Stomach (tissue), 9 donors: ENCODE measurements around the gene FCHO2. TPM values are rescaled to one million over a fixed set of nuclear protein-coding genes. Genes with fewer than 3 reads are reported as not detected.

ENCODE experiments used
- DNase-seq, 2 donors: peaks; one replicate each; pipeline versions ENCODE4 v3.0.0 to v3.0.0-alpha.2; 2013 to 2019
- H3K27ac ChIP-seq, 5 donors: fragments of 200-600 bp in 4 of 5; sonication (generic) in 4 of 5; one replicate each; pipeline ENCODE4 v1.5.1; 2013 to 2019; ENCODE audit warnings: mild to moderate bottlenecking in 1 of 5, moderate library complexity in 1 of 5
- H3K27me3 ChIP-seq, 3 donors: fragments of 200-600 bp; sonication (generic); one replicate each; pipeline ENCODE4 v1.5.1; 2017 to 2019; ENCODE audit warnings: mixed run types in 1 of 3
- H3K36me3 ChIP-seq, 4 donors: fragments of 200-600 bp; sonication (generic); 1 replicate in 3 of 4; 2 replicates in 1 of 4; pipeline ENCODE4 v1.5.1; 2016 to 2019
- H3K4me1 ChIP-seq, 4 donors: fragments of 200-600 bp; sonication (generic); one replicate each; pipeline ENCODE4 v1.5.1; 2016 to 2019
- H3K4me3 ChIP-seq, 4 donors: fragments of 200-600 bp; sonication (generic) in 3 of 4; one replicate each; pipeline ENCODE4 v1.5.1; 2016 to 2019; ENCODE audit warnings: mild to moderate bottlenecking in 1 of 4
- H3K9me3 ChIP-seq, 4 donors: fragments of 200-600 bp; sonication (generic); one replicate each; pipeline ENCODE4 v1.5.1; 2016 to 2019
- CTCF ChIP-seq, 7 experiments: fragments of 450-650 bp in 4 of 7; fragments of 200-600 bp in 3 of 7; sonication (generic) in 3 of 7; IDR thresholded peaks; one replicate each; pipeline ENCODE4 v1.5.1; 2016 to 2019; ENCODE audit warnings: antibody characterized with exemption in 7 of 7, control low read depth in 2 of 7, mild to moderate bottlenecking in 1 of 7
- EP300 ChIP-seq: sonication (generic); formaldehyde crosslinking; IDR thresholded peaks from one replicate; pipeline ENCODE4 v1.6.1; 2017; ENCODE audit warnings: antibody characterized with exemption
- POLR2A ChIP-seq, 4 donors: fragments of 450-650 bp; IDR thresholded peaks; one replicate each; pipeline ENCODE4 v1.6.1; 2016; ENCODE audit warnings: antibody characterized with exemption in 4 of 4, control low read depth in 2 of 4, mild to moderate bottlenecking in 1 of 4, moderate library complexity in 1 of 4
- POLR2AphosphoS5 ChIP-seq, 3 donors: sonication (generic); formaldehyde crosslinking; IDR thresholded peaks; one replicate each; pipeline ENCODE4 v1.6.1; 2016; ENCODE audit warnings: antibody characterized with exemption in 3 of 3
- WGBS, 5 donors: extraction: QIAGEN DNeasy Blood & Tissue Kit in 3 of 5; methylation state at CpG; one replicate each; pipeline versions ENCODE4 v1.1.5 to v1.1.7; 2013 to 2018; 5-methylcytosine and 5-hydroxymethylcytosine counted together
- intact Hi-C: fragments of 100-400 bp; cut with DNase I; formaldehyde crosslinking; loops from one replicate; pipeline ENCODE4 v1.15.1; 2023; ENCODE audit warnings: low total_unique reads
- polyA plus RNA-seq, 3 donors: library from polyadenylated mRNA; stranded (reverse); fragments of 200-250 nt; gene quantifications; one replicate each; pipeline ENCODE4 v1.2.3, GENCODE V29; 2013
- total RNA-seq, 5 donors: library from RNA; depleted of rRNA; stranded (reverse); fragments of >200 nt; gene quantifications; one replicate each; pipeline versions ENCODE4 v1.1.0 to v1.2.3, GENCODE V29; 2014 to 2016
- donor health status: healthy with polysubstance abuse.
- donor health status: Bipolar disorder and iron deficiency.
- donor health status: healthy.

Gene FCHO2
- total and polyA plus RNA-seq, 8 donors = 6.9 to 46.1 (median 13.8) TPM

GRCh38 chr5:72938206-72938605 lies 17.6 kb upstream of the FCHO2 start:
- DNase-seq = peak in 1 of 2 donors; percentile 19
- H3K36me3 ChIP-seq = no peaks in the 10 kb centered on the region
- no peak overlapping the region for H3K4me3 ChIP-seq
- intact Hi-C loops = no loop called here
- H3K4me1 ChIP-seq = peaks cover 0 to 19% (median 2%) of the 10 kb centered on the region in 4 donors
- H3K27me3 ChIP-seq = peaks cover 0 to 5% (median 0%) of the 10 kb centered on the region in 3 donors
- no peak for TF ChIP-seq EP300
- TF ChIP-seq POLR2AphosphoS5 (IDR thresholded peaks at IDR 0.05) = no peak
- no peak for TF ChIP-seq CTCF (IDR thresholded peaks at IDR 0.05)
- no peak for TF ChIP-seq POLR2A (IDR thresholded peaks at IDR 0.05)
- peaks cover 0 to 7% (median 2%) of the 10 kb centered on the region in 4 donors for H3K9me3 ChIP-seq
- H3K27ac ChIP-seq = peak overlapping the region in 2 of 5 donors; percentile 8 to 12
- 11 to 43% (median 33%) methylated on average over 1 of the region's 1 CpG for WGBS, 5 donors

- intact Hi-C loops = no loop called here
Observed at GRCh38 chr5:72940082-72940481, 15.8 kb upstream of the FCHO2 start.

GRCh38 chr5:72943307-72943706 lies 12.5 kb upstream of the FCHO2 start:
- no peaks in the 10 kb centered on the region for H3K27me3 ChIP-seq
- H3K27ac ChIP-seq = no peak overlapping the region
- intact Hi-C loops = no loop called here
- H3K4me3 ChIP-seq = no peak overlapping the region
- no peak for TF ChIP-seq POLR2A (IDR thresholded peaks at IDR 0.05)
- no peak for TF ChIP-seq POLR2AphosphoS5 (IDR thresholded peaks at IDR 0.05)
- no peak for TF ChIP-seq CTCF (IDR thresholded peaks at IDR 0.05)
- no peak for TF ChIP-seq EP300
- no peaks in the 10 kb centered on the region for H3K9me3 ChIP-seq
- no peaks in the 10 kb centered on the region for H3K36me3 ChIP-seq
- H3K4me1 ChIP-seq = peaks cover 0 to 13% (median 1%) of the 10 kb centered on the region in 4 donors
- DNase-seq = no peak

More at GRCh38 chr5:72940082-72940481, 15.8 kb upstream of the FCHO2 start:
- H3K27ac ChIP-seq = peak overlapping the region in 1 of 5 donors; percentile 30
- no peak for DNase-seq
- TF ChIP-seq POLR2AphosphoS5 (IDR thresholded peaks at IDR 0.05) = no peak
- peaks cover 0 to 19% (median 2%) of the 10 kb centered on the region in 4 donors for H3K4me1 ChIP-seq
- peaks cover 0 to 3% (median under 1%) of the 10 kb centered on the region in 4 donors for H3K9me3 ChIP-seq
- WGBS, 5 donors = 32 to 47% (median 37%) methylated on average over 4 of the region's 4 CpGs
- no peak overlapping the region for H3K4me3 ChIP-seq
- no peaks in the 10 kb centered on the region for H3K36me3 ChIP-seq
- H3K27me3 ChIP-seq = peaks cover 0 to 2% (median 0%) of the 10 kb centered on the region in 3 donors

- H3K9me3 ChIP-seq = no peaks in the 10 kb centered on the region
- TF ChIP-seq EP300 = no peak
- no peak for TF ChIP-seq POLR2A (IDR thresholded peaks at IDR 0.05)
- no peak for TF ChIP-seq POLR2AphosphoS5 (IDR thresholded peaks at IDR 0.05)
- no peak for TF ChIP-seq CTCF (IDR thresholded peaks at IDR 0.05)
- H3K4me3 ChIP-seq = no peak overlapping the region
- intact Hi-C loops = no loop called here
- no peaks in the 10 kb centered on the region for H3K36me3 ChIP-seq
- no peaks in the 10 kb centered on the region for H3K27me3 ChIP-seq
- H3K27ac ChIP-seq = no peak overlapping the region
- H3K4me1 ChIP-seq = no peaks in the 10 kb centered on the region
- no peak for DNase-seq
Observed at GRCh38 chr5:72947498-72947897, 8.3 kb upstream of the FCHO2 start.

GRCh38 chr5:72949481-72949880 lies 6.4 kb upstream of the FCHO2 start:
- H3K4me3 ChIP-seq = no peak overlapping the region
- peaks cover under 1 to 12% (median 4%) of the 10 kb centered on the region in 4 donors for H3K4me1 ChIP-seq
- no peaks in the 10 kb centered on the region for H3K27me3 ChIP-seq
- H3K36me3 ChIP-seq = no peaks in the 10 kb centered on the region
- H3K9me3 ChIP-seq = no peaks in the 10 kb centered on the region
- no peak for TF ChIP-seq POLR2A (IDR thresholded peaks at IDR 0.05)
- no peak for TF ChIP-seq EP300
- no peak for TF ChIP-seq CTCF (IDR thresholded peaks at IDR 0.05)
- TF ChIP-seq POLR2AphosphoS5 (IDR thresholded peaks at IDR 0.05) = no peak
- DNase-seq = no peak
- H3K27ac ChIP-seq = no peak overlapping the region
- intact Hi-C loops = no loop called here
